HG03095 (cell line): ENCODE results near the gene FIS1.
"Not testable (repeated sequence)": the region's sequence is repeated elsewhere in the genome, so short reads cannot be mapped to it uniquely, and the experiment has no call there.

Experiments
- ATAC-seq: cut with Tn5 transposase; IDR thresholded peaks from one replicate; pipeline ENCODE4 v1.9.1; 2021; ENCODE audit warnings: moderate library complexity; ENCODE audit not compliant: unreplicated experiment

FIS1 gene

GRCh38 chr7:101244375-101245146, at the start of gene FIS1:
TSS of gene FIS1 (minus strand) at chr7:101245081. CDS start at chr7:101245004, 77 bp downstream.
- ATAC-seq = peak; percentile 92

- no peak for ATAC-seq
These were observed 49.4 kb upstream of the FIS1 start for GRCh38 chr7:101294039-101294831.

GRCh38 chr7:101293069-101294021, 48.5 kb upstream of the FIS1 start:
- not testable (repeated sequence) for ATAC-seq

GRCh38 chr7:101292566-101292965, 47.7 kb upstream of the FIS1 start:
- ATAC-seq = not testable (repeated sequence)

- not testable (repeated sequence) for ATAC-seq
These were observed 45.5 kb upstream of the FIS1 start for GRCh38 chr7:101290186-101291037.

- ATAC-seq = not testable (repeated sequence)
These were observed 44.8 kb upstream of the FIS1 start for GRCh38 chr7:101289687-101290086.

- no peak for ATAC-seq
These were observed 43.6 kb upstream of the FIS1 start for GRCh38 chr7:101288439-101288838.

- no peak for ATAC-seq
These were observed 42.2 kb upstream of the FIS1 start for GRCh38 chr7:101287032-101287431.

GRCh38 chr7:101285880-101286279, 41.0 kb upstream of the FIS1 start:
- not testable (repeated sequence) for ATAC-seq

- ATAC-seq = no peak
These were observed 40.3 kb upstream of the FIS1 start for GRCh38 chr7:101285171-101285570.

GRCh38 chr7:101280912-101281311, 36.0 kb upstream of the FIS1 start:
- not testable (repeated sequence) for ATAC-seq

- ATAC-seq = no peak
These were observed 33.8 kb upstream of the FIS1 start for GRCh38 chr7:101278461-101279292.

GRCh38 chr7:101277155-101277554, 32.3 kb upstream of the FIS1 start:
- ATAC-seq = no peak

- ATAC-seq = no peak
These were observed 28.3 kb upstream of the FIS1 start for GRCh38 chr7:101273206-101273605.

- no peak for ATAC-seq
These were observed 26.1 kb upstream of the FIS1 start for GRCh38 chr7:101271021-101271420.

GRCh38 chr7:101269664-101270063, 24.8 kb upstream of the FIS1 start:
- no peak for ATAC-seq

- ATAC-seq = no peak
These were observed 21.0 kb upstream of the FIS1 start for GRCh38 chr7:101265622-101266516.

GRCh38 chr7:101264102-101264706, 19.3 kb upstream of the FIS1 start:
- not testable (repeated sequence) for ATAC-seq
